Thoracic aorta (tissue), 2 donors: Measurements from ENCODE around the gene NEURL1. TPM values are rescaled to one million over a fixed set of nuclear protein-coding genes. Genes with fewer than 3 reads are reported as not detected.

ENCODE experiments used
- ATAC-seq: fragments of 150-250 bp; one replicate; pipeline ENCODE4 v1.8.0; 2017; ENCODE audit warnings: low read depth; ENCODE audit not compliant: insufficient number of reproducible peaks, low FRiP score
- DNase-seq: peaks from one replicate; pipeline ENCODE4 v3.0.0-alpha.2; 2020; ENCODE audit warnings: low spot score
- H3K27ac ChIP-seq, 2 donors: fragments of 200-600 bp; sonication (generic); 1 replicate in 1 of 2; 2 replicates in 1 of 2; pipeline ENCODE4 v1.5.1; 2016; ENCODE audit warnings: mild to moderate bottlenecking in 2 of 2, moderate library complexity in 2 of 2
- H3K27me3 ChIP-seq: fragments of 200-600 bp; sonication (generic); replicated peaks from 2 replicates; pipeline ENCODE4 v1.6.0; 2016; ENCODE audit warnings: mild to moderate bottlenecking; ENCODE audit not compliant: insufficient read depth
- H3K36me3 ChIP-seq: fragments of 200-600 bp; sonication (generic); one replicate; pipeline ENCODE4 v1.5.1; 2016
- H3K4me1 ChIP-seq, 2 donors: fragments of 200-600 bp; sonication (generic); 1 replicate in 1 of 2; 2 replicates in 1 of 2; pipeline versions ENCODE4 v1.5.1 to v1.6.0; 2016; ENCODE audit warnings: low read depth in 2 of 2, mild to moderate bottlenecking in 1 of 2; ENCODE audit not compliant: control insufficient read depth in 1 of 2
- H3K4me3 ChIP-seq: fragments of 200-600 bp; sonication (generic); 2 replicates; pipeline ENCODE4 v1.5.1; 2016; ENCODE audit warnings: mild to moderate bottlenecking
- H3K9me3 ChIP-seq: fragments of 200-600 bp; sonication (generic); 2 replicates; pipeline ENCODE4 v1.5.1; 2016
- CTCF ChIP-seq: fragments of 200-600 bp; sonication (generic); IDR thresholded peaks from one replicate; pipeline ENCODE4 v1.5.1; 2019; ENCODE audit warnings: antibody characterized with exemption
- total RNA-seq, 2 donors: library from RNA; depleted of rRNA; stranded (reverse); fragments of >200 nt; gene quantifications; one replicate each; pipeline versions ENCODE4 v1.1.0 to v1.2.3, GENCODE V29; 2016

NEURL1 gene
- total RNA-seq, 2 donors from 2014 or later = 0.28 TPM; not detected in 1

- no peak for DNase-seq
- no peaks in the 10 kb centered on the region for H3K4me1 ChIP-seq
- H3K27me3 ChIP-seq = no peaks in the 10 kb centered on the region
- H3K27ac ChIP-seq = no peak overlapping the region
- no peak for TF ChIP-seq CTCF
- H3K9me3 ChIP-seq = no peaks in the 10 kb centered on the region
- H3K36me3 ChIP-seq = no peaks in the 10 kb centered on the region
- no peak for ATAC-seq
- peak overlapping the region; percentile 52 for H3K4me3 ChIP-seq
Observed at GRCh38 chr10:103583871-103584215, 90.3 kb downstream of the NEURL1 start.

DNA sequence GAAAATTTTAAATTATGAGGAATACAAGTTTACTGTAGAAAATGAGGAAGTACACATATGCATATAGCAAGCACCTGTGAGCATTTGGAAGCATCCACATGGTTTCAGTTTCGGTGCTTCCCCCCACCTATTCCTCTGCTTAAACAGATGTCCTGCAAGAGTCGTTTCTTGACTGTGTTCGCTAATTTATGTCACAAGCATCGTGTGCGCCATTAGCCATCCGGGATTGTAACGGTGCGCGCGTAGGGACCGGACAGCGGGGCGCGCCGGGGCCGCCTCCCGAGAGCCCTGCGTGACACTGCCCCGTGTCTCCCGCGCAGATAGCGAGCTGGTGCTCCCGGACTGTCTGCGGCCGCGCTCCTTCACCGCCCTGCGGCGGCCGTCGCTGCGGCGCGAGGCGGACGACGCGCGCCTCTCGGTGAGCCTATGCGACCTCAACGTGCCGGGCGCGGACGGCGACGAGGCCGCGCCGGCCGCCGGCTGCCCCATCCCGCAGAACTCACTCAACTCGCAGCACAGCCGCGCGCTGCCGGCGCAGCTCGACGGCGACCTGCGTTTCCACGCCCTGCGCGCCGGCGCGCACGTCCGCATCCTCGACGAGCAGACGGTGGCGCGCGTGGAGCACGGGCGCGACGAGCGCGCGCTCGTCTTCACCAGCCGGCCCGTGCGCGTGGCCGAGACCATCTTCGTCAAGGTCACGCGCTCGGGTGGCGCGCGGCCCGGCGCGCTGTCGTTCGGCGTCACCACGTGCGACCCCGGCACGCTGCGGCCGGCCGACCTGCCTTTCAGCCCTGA is 90.9 kb downstream of the NEURL1 start:
- no peak for TF ChIP-seq CTCF
- no peak for DNase-seq
- no peaks in the 10 kb centered on the region for H3K9me3 ChIP-seq
- no peaks in the 10 kb centered on the region for H3K36me3 ChIP-seq
- no peaks in the 10 kb centered on the region for H3K27me3 ChIP-seq
- no peak for ATAC-seq
- H3K4me3 ChIP-seq = peak overlapping the region; percentile 52
- no peaks in the 10 kb centered on the region for H3K4me1 ChIP-seq
- H3K27ac ChIP-seq = no peak overlapping the region

DNA sequence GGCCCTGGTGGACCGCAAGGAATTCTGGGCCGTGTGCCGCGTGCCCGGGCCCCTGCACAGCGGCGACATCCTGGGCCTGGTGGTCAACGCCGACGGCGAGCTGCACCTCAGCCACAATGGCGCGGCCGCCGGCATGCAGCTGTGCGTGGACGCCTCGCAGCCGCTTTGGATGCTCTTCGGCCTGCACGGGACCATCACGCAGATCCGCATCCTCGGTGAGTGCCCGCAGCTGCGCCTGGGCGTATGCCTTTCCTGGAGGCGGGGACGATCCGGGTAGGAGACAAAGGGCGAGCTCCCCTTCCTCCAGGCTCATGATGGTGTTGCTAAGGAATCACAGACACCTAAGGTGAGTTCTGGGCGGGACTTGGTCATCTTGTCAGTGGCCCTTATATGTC is 91.5 kb downstream of the NEURL1 start:
- peak overlapping the region; percentile 52 for H3K4me3 ChIP-seq
- H3K27ac ChIP-seq = no peak overlapping the region
- H3K36me3 ChIP-seq = no peaks in the 10 kb centered on the region
- DNase-seq (no peak), ATAC-seq (no peak)
- no peak for TF ChIP-seq CTCF
- H3K4me1 ChIP-seq = no peaks in the 10 kb centered on the region
- no peaks in the 10 kb centered on the region for H3K9me3 ChIP-seq
- no peaks in the 10 kb centered on the region for H3K27me3 ChIP-seq

DNA sequence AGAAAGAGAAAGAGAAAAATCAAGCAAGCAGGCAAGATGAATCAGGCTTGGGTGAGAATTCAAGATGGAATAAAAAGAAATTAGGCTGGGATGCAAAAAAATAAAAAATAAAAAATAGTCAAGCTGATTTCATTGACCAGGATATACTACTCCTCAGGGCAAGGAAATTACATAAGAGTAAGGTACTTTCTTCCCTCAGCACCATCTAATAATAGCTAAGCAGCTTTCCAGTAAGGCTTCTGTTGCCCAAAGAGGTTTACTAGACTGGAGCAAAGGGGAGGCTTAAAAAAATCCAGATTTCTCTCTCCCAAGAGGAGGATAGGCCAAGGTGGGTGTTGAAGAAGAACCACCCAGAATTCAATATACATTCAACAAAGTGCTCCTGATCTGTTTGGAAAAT is 93.6 kb downstream of the NEURL1 start:
- H3K27ac ChIP-seq = no peak overlapping the region
- H3K36me3 ChIP-seq = no peaks in the 10 kb centered on the region
- DNase-seq = no peak
- no peak overlapping the region for H3K4me3 ChIP-seq
- H3K27me3 ChIP-seq = no peaks in the 10 kb centered on the region
- no peak for ATAC-seq
- TF ChIP-seq CTCF = no peak
- no peaks in the 10 kb centered on the region for H3K4me1 ChIP-seq
- H3K9me3 ChIP-seq = no peaks in the 10 kb centered on the region

DNA sequence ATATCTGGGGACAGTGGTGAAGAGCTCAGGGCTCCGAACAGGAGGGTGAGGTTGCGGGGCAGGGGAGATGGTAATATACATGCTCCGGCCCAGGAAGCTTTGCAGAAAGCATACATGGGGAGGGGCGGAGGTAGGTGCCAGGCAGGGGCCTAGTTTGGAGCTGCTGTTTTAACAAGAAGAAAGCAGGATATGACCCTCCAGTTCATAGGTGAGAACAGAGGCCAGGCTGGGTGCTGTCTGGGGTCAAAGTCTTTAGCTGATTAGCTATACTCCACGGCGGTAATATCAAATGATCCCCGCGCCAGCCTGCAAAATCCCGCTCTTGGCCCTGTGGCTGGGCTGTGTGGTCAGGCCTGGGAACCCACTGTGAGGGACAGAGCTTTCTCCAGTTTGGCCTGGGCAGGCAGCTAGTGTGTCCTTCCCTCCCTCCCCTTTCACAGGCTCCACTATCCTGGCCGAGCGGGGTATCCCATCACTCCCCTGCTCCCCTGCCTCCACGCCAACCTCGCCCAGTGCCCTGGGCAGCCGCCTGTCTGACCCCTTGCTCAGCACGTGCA is 95.6 kb downstream of the NEURL1 start:
- Histone ChIP-seq H3K27ac (no peak overlapping the region), H3K27me3 (no peaks in the 10 kb centered on the region), H3K4me3 (no peak overlapping the region), H3K9me3 (no peaks in the 10 kb centered on the region), H3K36me3 (no peaks in the 10 kb centered on the region), H3K4me1 (no peaks in the 10 kb centered on the region)
- DNase-seq = no peak
- no peak for ATAC-seq
- no peak for TF ChIP-seq CTCF
